Measurements from ENCODE around the gene TSHZ1. TPM values are rescaled to one million over a fixed set of nuclear protein-coding genes. Genes with fewer than 3 reads are reported as not detected.

TSHZ1 gene
- polyA plus RNA-seq, 3 donors: 29.3 to 35.3 (median 34.5) TPM

- no peak for DNase-seq (ENCODE audit: low read depth in 3 of 3, low spot score in 2 of 3)
Measured at GRCh38 chr18:75218065-75218923, 7.7 kb downstream of the TSHZ1 start.

- DNase-seq (ENCODE audit: low read depth in 3 of 3, low spot score in 2 of 3): no peak
Measured at GRCh38 chr18:75219745-75220375, 9.3 kb downstream of the TSHZ1 start.

DNA sequence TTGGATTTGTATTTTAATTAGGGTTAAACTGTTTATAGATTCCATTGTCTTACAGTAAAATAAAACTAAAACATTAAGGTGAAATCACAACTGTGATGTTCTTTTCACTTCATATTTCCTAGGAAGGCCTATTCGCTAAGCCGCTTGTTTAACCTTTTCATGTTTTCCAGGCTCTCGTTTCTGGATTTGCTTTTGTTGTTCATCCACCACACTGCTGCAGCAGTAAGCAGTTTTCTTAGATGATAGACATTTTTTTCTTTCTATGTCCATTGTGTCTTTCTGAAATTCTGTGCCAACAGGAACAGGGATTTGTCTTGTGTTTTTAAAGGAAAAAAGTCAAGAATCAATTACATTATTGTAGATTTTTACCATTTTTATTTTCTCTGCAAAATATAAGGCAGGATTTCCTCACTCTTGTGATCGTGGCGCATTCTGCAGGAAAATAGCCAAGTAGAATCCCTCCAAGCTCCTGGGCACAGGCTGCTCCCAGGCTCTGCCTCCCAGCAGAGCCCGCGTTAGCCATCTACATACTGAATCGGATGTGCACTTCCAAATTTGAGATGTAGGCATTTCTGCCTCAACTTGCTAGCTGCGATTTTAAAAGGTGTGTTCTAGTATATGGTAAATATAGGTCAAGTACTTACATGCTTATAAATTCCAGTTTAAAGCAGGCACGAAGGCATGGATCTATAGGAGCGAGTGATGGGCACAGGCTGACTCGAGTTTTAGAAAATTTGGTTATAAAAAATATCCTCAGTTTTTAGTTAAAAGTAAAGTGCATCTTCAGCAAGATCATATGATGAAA, 10.2 kb downstream of the TSHZ1 start:
- no peak for DNase-seq (ENCODE audit: low read depth in 3 of 3, low spot score in 2 of 3)

DNA sequence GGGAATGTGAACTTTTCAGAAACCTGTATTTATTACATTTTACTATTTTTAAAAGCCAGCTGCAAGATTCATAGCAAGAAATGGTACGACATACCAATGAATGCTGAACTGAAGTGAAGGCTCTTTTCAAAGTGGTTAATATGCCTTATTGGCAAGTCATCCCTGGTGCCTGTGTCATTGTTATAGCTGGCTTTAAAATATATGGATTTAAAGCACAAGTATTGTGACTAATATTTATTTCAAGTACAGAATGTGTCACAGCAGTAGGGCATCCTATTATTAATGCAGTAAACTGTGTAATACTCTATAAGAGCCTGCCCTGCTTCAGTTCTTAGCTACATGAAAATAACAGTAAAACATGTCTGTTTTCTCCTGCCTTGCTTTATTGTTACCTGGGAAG, 10.8 kb downstream of the TSHZ1 start:
- DNase-seq (ENCODE audit: low read depth in 3 of 3, low spot score in 2 of 3): no peak

DNA sequence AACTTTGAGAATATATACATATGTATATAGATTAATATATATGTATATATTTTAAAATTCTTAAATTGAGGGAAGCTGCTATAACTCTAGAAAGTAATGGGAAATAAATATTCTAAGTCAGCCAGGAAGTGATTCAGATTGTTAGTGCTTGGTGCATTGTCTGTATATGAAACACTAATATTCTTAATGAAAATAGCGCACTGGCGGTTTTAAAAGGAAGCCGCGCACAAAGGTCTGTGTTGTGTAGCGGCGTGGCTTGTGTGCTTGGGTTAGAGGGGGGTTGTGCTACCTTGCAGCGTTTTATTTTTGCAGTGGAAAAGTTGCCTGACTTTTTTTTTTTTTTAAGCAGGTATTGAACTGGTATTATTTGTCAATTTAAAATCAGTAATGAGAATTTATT, 11.3 kb downstream of the TSHZ1 start:
- DNase-seq (ENCODE audit: low read depth in 3 of 3, low spot score in 2 of 3): no peak

DNA sequence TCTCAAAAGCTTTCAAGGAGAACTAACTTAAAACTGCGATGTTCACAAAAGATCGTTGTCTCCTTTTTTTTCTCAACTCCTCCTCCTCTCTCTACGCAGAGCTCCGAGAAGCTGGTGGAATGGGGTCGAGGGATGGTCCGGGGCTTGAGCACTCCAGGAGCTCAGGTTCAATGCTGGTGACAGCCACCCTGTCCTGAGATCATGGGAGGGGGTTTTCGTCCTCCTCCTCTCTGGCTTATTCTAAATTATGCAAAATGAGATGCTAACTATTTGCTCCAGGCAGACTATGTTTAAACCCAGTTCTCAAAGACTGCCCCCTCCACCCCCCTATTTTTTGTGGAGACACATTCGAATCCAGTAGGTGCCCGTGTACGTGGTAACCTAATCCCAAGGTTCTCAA, 11.8 kb downstream of the TSHZ1 start:
- no peak for DNase-seq (ENCODE audit: low read depth in 3 of 3, low spot score in 2 of 3)

GRCh38 chr18:75223687-75224347, 13.2 kb downstream of the TSHZ1 start:
- DNase-seq (ENCODE audit: low read depth in 3 of 3, low spot score in 2 of 3): no peak

GRCh38 chr18:75226286-75226955, 15.8 kb downstream of the TSHZ1 start:
- DNase-seq (ENCODE audit: low read depth in 3 of 3, low spot score in 2 of 3): no peak

DNA sequence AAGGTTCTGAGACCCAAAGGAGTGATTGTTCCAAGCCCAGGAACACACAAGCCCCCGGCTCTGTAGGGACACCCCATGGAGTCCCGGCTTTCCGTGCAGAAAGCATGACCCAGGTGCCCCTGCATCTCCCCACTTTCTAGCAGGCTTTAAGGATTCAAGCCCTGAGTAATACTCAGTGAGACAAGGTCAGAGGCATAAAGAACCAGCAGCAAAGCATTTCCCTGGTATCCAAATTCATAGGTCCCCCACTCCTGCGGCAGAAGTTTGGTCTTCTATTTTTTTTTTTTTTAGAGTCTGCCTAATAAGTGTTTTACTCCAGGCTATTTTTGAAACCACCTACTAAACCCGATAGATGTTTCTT, 16.3 kb downstream of the TSHZ1 start:
- no peak for DNase-seq (ENCODE audit: low read depth in 3 of 3, low spot score in 2 of 3)

GRCh38 chr18:75227535-75228296, 17.1 kb downstream of the TSHZ1 start:
- no peak for DNase-seq (ENCODE audit: low read depth in 3 of 3, low spot score in 2 of 3)

DNA sequence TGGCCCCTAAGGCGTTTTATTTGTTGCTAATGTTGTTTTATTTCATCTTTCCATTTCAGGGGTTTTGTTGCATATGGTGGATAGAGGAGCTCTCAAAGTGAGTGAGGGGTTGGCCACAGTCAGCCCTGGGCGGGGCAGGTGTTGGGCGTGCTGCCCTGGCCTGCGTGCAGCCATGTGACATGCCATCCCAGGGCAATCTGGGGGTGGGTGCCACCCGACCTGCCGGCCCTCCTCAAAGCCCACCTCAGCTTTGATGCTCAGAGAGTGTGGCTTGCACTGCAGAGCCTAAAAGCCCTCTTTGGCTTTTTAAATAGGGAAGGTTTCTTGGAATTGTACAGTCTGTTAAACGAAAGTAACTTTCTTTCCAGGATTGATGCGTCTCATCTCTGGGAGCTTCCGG, 18.4 kb downstream of the TSHZ1 start:
- DNase-seq (ENCODE audit: low read depth in 3 of 3, low spot score in 2 of 3): no peak

GRCh38 chr18:75229437-75229836, 18.8 kb downstream of the TSHZ1 start:
- DNase-seq (ENCODE audit: low read depth in 3 of 3, low spot score in 2 of 3): no peak

DNA sequence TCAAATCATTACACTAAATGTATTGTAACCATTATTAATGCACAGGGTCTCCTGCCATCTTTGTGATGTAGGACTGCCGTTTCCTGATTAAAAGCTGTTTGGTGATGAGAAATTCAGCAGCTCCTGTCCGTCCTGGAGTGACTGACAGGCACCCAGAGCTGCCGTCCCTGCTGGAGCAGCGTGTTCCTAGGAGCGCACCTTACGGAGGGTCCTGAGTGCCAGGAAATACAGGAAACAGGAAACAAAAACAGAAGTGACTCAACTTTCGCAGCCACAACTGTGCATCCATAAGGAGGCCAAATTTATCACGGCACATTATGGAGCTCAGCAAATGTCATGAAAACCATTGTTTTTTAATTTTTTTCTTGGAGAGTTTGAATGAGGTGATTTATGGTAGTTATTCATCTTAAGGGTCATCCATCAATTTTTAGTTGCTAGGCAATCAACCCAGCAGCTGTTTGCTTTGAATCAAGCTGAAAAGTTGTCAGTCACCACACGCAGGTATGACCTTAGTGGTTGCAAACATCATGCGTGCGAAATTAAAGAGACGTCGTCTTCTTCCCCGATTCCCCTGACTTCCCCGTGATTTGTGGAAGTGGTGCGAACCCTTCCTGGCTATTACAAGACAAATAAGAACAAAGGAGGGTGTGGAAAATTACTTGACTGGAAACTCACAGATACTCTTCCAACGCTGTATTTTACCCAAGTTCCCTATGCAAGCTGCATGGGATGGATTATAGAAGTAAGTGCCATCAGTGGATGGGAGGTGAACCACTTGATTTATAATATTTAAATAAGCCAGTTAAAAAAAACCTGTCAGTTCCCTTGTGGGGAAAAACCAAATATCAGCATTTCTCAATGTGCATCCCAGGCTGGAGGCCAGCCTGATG, 19.8 kb downstream of the TSHZ1 start:
- no peak for DNase-seq (ENCODE audit: low read depth in 3 of 3, low spot score in 2 of 3)

DNA sequence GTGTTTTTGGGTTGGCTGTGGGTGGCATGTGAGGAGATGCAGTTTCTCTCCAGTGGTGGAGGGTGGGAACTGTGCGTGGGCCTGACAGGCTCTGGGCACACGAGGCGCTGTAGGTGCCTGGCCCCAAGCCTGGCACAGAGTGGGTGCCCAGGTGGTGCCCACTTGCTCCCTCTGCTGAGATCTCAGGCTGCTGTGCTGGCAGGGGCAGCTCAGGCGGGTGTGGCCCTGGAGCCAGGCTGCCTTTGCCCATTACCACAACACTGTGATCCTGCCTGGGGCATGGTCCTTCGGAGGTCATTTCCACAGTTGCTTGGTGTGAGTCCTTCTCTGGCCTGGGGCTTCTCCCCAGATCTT, 20.4 kb downstream of the TSHZ1 start:
- DNase-seq (ENCODE audit: low read depth in 3 of 3, low spot score in 2 of 3): no peak

DNA sequence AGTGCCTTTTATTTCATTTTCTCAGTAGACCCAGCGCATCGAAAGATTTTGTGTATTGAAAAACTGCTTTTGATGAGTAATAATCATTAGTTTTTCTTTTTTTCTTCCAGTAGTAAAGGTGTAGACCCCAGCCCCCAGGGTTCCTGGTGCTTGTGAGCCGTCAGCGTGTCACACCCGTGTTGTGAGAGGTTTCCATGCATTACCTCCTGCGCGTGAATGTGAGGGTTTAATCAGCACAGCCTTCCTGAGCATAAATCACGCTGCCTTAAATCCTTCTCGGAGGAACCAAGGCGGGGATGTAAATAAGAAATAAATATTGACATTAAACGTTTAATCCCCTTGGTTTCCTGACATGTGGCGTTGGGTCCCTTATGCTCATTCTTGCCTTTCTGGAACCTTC, 24.3 kb downstream of the TSHZ1 start:
- no peak for DNase-seq (ENCODE audit: low read depth in 3 of 3, low spot score in 2 of 3)

DNA sequence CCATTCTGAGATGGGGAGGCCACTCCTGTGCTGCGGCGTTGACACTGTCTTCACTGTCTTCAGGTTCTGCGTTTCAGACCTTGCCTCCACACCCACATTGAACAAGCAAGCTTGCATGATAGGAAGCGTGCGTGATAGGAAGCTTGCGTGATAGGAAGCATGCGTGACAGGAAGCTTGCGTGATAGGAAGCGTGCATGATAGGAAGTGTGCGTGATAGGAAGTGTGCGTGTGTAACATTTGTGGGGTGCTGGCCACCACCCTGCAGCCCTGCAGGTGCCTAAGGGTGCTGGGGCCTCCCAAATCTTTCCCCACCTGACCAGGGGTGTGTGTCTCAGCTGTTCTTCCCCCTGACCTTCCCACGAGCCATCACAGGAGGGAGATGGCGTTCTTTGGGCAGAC, 25.3 kb downstream of the TSHZ1 start:
- DNase-seq (ENCODE audit: low read depth in 3 of 3, low spot score in 2 of 3): no peak

GRCh38 chr18:75238100-75238499, 27.5 kb downstream of the TSHZ1 start:
- no peak for DNase-seq (ENCODE audit: low read depth in 3 of 3, low spot score in 2 of 3)

- no peak for DNase-seq (ENCODE audit: low read depth in 3 of 3, low spot score in 2 of 3)
Measured at GRCh38 chr18:75238786-75239185, 28.2 kb downstream of the TSHZ1 start.

GRCh38 chr18:75240433-75240832, 29.8 kb downstream of the TSHZ1 start:
- DNase-seq (ENCODE audit: low read depth in 3 of 3, low spot score in 2 of 3): no peak

All from right renal cortex interstitium (tissue), 3 donors.